Large intestine (tissue), 3 donors: Measurements from ENCODE around the gene DEFB126. TPM values are rescaled to one million over a fixed set of nuclear protein-coding genes. Genes with fewer than 3 reads are reported as not detected.

Source experiments
- DNase-seq, 2 donors: peaks; one replicate each; pipeline versions ENCODE4 v3.0.0 to v3.0.0-alpha.2; 2013
- H3K27ac ChIP-seq: one replicate; pipeline ENCODE4 v1.5.1; 2013; ENCODE audit warnings: low read length
- H3K27me3 ChIP-seq: 2 replicates; pipeline ENCODE4 v1.6.1; 2013; ENCODE audit warnings: low read length; ENCODE audit not compliant: control insufficient read depth, insufficient read depth
- H3K36me3 ChIP-seq: 2 replicates; pipeline ENCODE4 v1.6.1; 2013; ENCODE audit warnings: low read length; ENCODE audit not compliant: control insufficient read depth, insufficient read depth
- H3K4me1 ChIP-seq: one replicate; pipeline ENCODE4 v1.6.1; 2013; ENCODE audit warnings: low read length; ENCODE audit not compliant: control insufficient read depth, insufficient read depth
- H3K4me3 ChIP-seq: one replicate; pipeline ENCODE4 v1.5.1; 2013; ENCODE audit warnings: low read length
- H3K9me3 ChIP-seq: one replicate; pipeline ENCODE4 v1.6.1; 2013; ENCODE audit warnings: mild to moderate bottlenecking, low read depth, low read length, moderate library complexity; ENCODE audit not compliant: control insufficient read depth
- WGBS: methylation state at CpG from one replicate; pipeline ENCODE4 v1.1.5; 2013; ENCODE audit warnings: low lambda C conversion rate; ENCODE audit not compliant: insufficient coverage; 5-methylcytosine and 5-hydroxymethylcytosine counted together
- polyA plus RNA-seq: library from polyadenylated mRNA; unstranded; fragments of 120-200 nt; gene quantifications from one replicate; pipeline ENCODE4 v1.2.1, GENCODE V29; 2013

Gene DEFB126
- polyA plus RNA-seq, 1 donor = not detected

GRCh38 chr20:152131-152530 lies 9.7 kb downstream of the DEFB126 start:
- Histone ChIP-seq H3K27ac (no peak overlapping the region), H3K27me3 (peaks cover 3% of the 10 kb centered on the region), H3K4me1 (no peaks in the 10 kb centered on the region), H3K9me3 (no peaks in the 10 kb centered on the region), H3K4me3 (no peak overlapping the region), H3K36me3 (no peaks in the 10 kb centered on the region)
- no peak for DNase-seq
- 88% methylated on average over 1 of the region's 1 CpG for WGBS

GRCh38 chr20:157154-157553 lies 14.8 kb downstream of the DEFB126 start, which contains the start of gene DEFB127:
TSS of gene DEFB127 (plus strand) at chr20:157454. CDS start at chr20:157545, 91 bp downstream.
- WGBS = no CpG with 5 or more reads among the region's 5 CpGs

GRCh38 chr20:164618-165017 lies 22.2 kb downstream of the DEFB126 start:
- no peak for DNase-seq
- WGBS = no CpG with 5 or more reads among the region's 3 CpGs
- Histone ChIP-seq H3K36me3 (no peaks in the 10 kb centered on the region), H3K9me3 (no peaks in the 10 kb centered on the region), H3K4me1 (no peaks in the 10 kb centered on the region), H3K27ac (no peak overlapping the region), H3K27me3 (no peaks in the 10 kb centered on the region), H3K4me3 (no peak overlapping the region)

More at GRCh38 chr20:157154-157553, 14.8 kb downstream of the DEFB126 start, which contains the start of gene DEFB127:
- Histone ChIP-seq H3K4me1 (no peaks in the 10 kb centered on the region), H3K27ac (no peak within 1 kb of the TSS), H3K9me3 (no peaks in the 10 kb centered on the region), H3K27me3 (no peaks in the 10 kb centered on the region), H3K4me3 (no peak within 1 kb of the TSS), H3K36me3 (no peaks in the 10 kb centered on the region)
- DNase-seq = no peak

- H3K27me3 ChIP-seq = no peaks in the 10 kb centered on the region
- H3K4me3 ChIP-seq = no peak overlapping the region
- WGBS = 60% methylated on average over 1 of the region's 2 CpGs
- no peak overlapping the region for H3K27ac ChIP-seq
- H3K9me3 ChIP-seq = no peaks in the 10 kb centered on the region
- DNase-seq = no peak
- H3K36me3 ChIP-seq = no peaks in the 10 kb centered on the region
- no peaks in the 10 kb centered on the region for H3K4me1 ChIP-seq
These were observed 26.5 kb downstream of the DEFB126 start for GRCh38 chr20:168876-169275.

GRCh38 chr20:184288-184687 lies 41.9 kb downstream of the DEFB126 start:
- DNase-seq = no peak
- Histone ChIP-seq H3K4me3 (no peak overlapping the region), H3K4me1 (no peaks in the 10 kb centered on the region), H3K36me3 (no peaks in the 10 kb centered on the region), H3K9me3 (no peaks in the 10 kb centered on the region), H3K27me3 (no peaks in the 10 kb centered on the region), H3K27ac (no peak overlapping the region)
- WGBS = 53% methylated on average over 2 of the region's 2 CpGs

GRCh38 chr20:187733-188132 lies 45.3 kb downstream of the DEFB126 start:
- Histone ChIP-seq H3K27ac (no peak overlapping the region), H3K36me3 (no peaks in the 10 kb centered on the region), H3K9me3 (no peaks in the 10 kb centered on the region), H3K4me1 (no peaks in the 10 kb centered on the region), H3K4me3 (no peak overlapping the region), H3K27me3 (peaks cover 2% of the 10 kb centered on the region)
- no peak for DNase-seq
- no CpG with 5 or more reads among the region's 2 CpGs for WGBS

GRCh38 chr20:189611-190010 lies 47.2 kb downstream of the DEFB126 start, which contains the start of gene DEFB128:
TSS of gene DEFB128 (minus strand) at chr20:189711. CDS start at chr20:189623, 88 bp downstream.
- Histone ChIP-seq H3K4me3 (no peak within 1 kb of the TSS), H3K9me3 (no peaks in the 10 kb centered on the region), H3K4me1 (no peaks in the 10 kb centered on the region), H3K27ac (no peak within 1 kb of the TSS), H3K36me3 (no peaks in the 10 kb centered on the region), H3K27me3 (peaks cover 2% of the 10 kb centered on the region)
- no CpG with 5 or more reads among the region's 7 CpGs for WGBS
- no peak for DNase-seq

Other genes with a start within 250 kb of the DEFB126 start
- gene DEFB125, start 54.9 kb upstream of the DEFB126 start, polyA plus RNA-seq = not detected
- gene DEFB127, start 14.9 kb downstream of the DEFB126 start, polyA plus RNA-seq = not detected
- gene DEFB128, start 47.1 kb downstream of the DEFB126 start, polyA plus RNA-seq = not detected
- not detected for gene DEFB129, start 84.7 kb downstream of the DEFB126 start, polyA plus RNA-seq
- not detected for gene DEFB132, start 115.1 kb downstream of the DEFB126 start, polyA plus RNA-seq
- 12.0 TPM for gene C20orf96, start 148.2 kb downstream of the DEFB126 start, polyA plus RNA-seq
- gene ZCCHC3, start 155.0 kb downstream of the DEFB126 start, polyA plus RNA-seq = 28.1 TPM
- 12.7 TPM for gene SOX12, start 183.0 kb downstream of the DEFB126 start, polyA plus RNA-seq
- 21.3 TPM for gene NRSN2, start 204.5 kb downstream of the DEFB126 start, polyA plus RNA-seq
- 2.5 TPM for gene TRIB3, start 238.2 kb downstream of the DEFB126 start, polyA plus RNA-seq